Left forelimb (tissue), 1 donor: ENCODE measurements around the gene LDLRAP1.

Source experiments
- DNase-seq: peaks from one replicate; pipeline ENCODE4 v3.0.0-alpha.2; 2018; ENCODE audit warnings: low spot score

Gene LDLRAP1

GRCh38 chr1:25609921-25610320 lies 66.5 kb downstream of the LDLRAP1 start:
- no peak for DNase-seq

- DNase-seq, result no peak
Observed at GRCh38 chr1:25610822-25611630, 67.6 kb downstream of the LDLRAP1 start.

GRCh38 chr1:25611843-25612242 lies 68.4 kb downstream of the LDLRAP1 start:
- no peak for DNase-seq

- DNase-seq, result no peak
Observed at GRCh38 chr1:25612421-25612820, 69.0 kb downstream of the LDLRAP1 start.

- no peak for DNase-seq
Observed at GRCh38 chr1:25613091-25613490, 69.7 kb downstream of the LDLRAP1 start.

- no peak for DNase-seq
Observed at GRCh38 chr1:25614501-25615171, 71.2 kb downstream of the LDLRAP1 start.

- DNase-seq, result no peak
Observed at GRCh38 chr1:25615172-25615541, 71.8 kb downstream of the LDLRAP1 start.

- no peak for DNase-seq
Observed at GRCh38 chr1:25615563-25616094, 72.2 kb downstream of the LDLRAP1 start.

- peak; percentile 88 for DNase-seq
Observed at GRCh38 chr1:25616095-25616986, 72.9 kb downstream of the LDLRAP1 start, which contains the start of gene MAN1C1. MAN1C1 (plus strand) TSS chr1:25616791; CDS start chr1:25617798, 1,007 bp downstream.

GRCh38 chr1:25616987-25617624 lies 73.7 kb downstream of the LDLRAP1 start:
- DNase-seq, result no peak

GRCh38 chr1:25617625-25618432 lies 74.4 kb downstream of the LDLRAP1 start:
- no peak for DNase-seq

GRCh38 chr1:25618433-25618808 lies 75.0 kb downstream of the LDLRAP1 start:
- DNase-seq, result no peak
